Type B pancreatic cell (in vitro differentiated cells): Measurements from ENCODE around the gene PPP2R5C. TPM values are rescaled to one million over a fixed set of nuclear protein-coding genes. Genes with fewer than 3 reads are reported as not detected.

ENCODE experiments used
- DNase-seq: peaks from one replicate; pipeline ENCODE4 v3.0.0; 2021; ENCODE audit warnings: mixed read lengths; ENCODE audit not compliant: unreplicated experiment; ENCODE audit errors: extremely low spot score
- H3K27ac Mint-ChIP-seq: 2 replicates; pipeline ENCODE4 v1.8.0; 2021; ENCODE audit warnings: mild to moderate bottlenecking, mixed read lengths
- H3K27me3 Mint-ChIP-seq: 2 replicates; pipeline ENCODE4 v1.8.0; 2021; ENCODE audit warnings: mixed read lengths
- H3K36me3 Mint-ChIP-seq: 2 replicates; pipeline ENCODE4 v1.8.0; 2021; ENCODE audit warnings: mixed read lengths
- H3K4me1 Mint-ChIP-seq: one replicate; pipeline ENCODE4 v1.8.0; 2021; ENCODE audit warnings: mixed read lengths; ENCODE audit not compliant: unreplicated experiment
- H3K4me3 Mint-ChIP-seq: 2 replicates; pipeline ENCODE4 v1.8.0; 2021; ENCODE audit warnings: mild to moderate bottlenecking, mixed read lengths
- H3K9me3 Mint-ChIP-seq: 2 replicates; pipeline ENCODE4 v1.8.0; 2021; ENCODE audit warnings: mixed read lengths
- total RNA-seq: library from RNA; stranded (reverse); gene quantifications from 2 replicates; pipeline ENCODE4 v1.2.1, GENCODE V29; 2021; ENCODE audit warnings: low replicate concordance
- TF ChIP-seq, protein P1 (sequence below): fragments of 200-600 bp; sonication (generic); conservative IDR thresholded peaks from 2 replicates; pipeline ENCODE4 v1.5.0; 2021; ENCODE audit warnings: antibody characterized with exemption, mild to moderate bottlenecking

Gene PPP2R5C
- total RNA-seq, 1 donor from 2014 or later = 99.8 TPM

DNA sequence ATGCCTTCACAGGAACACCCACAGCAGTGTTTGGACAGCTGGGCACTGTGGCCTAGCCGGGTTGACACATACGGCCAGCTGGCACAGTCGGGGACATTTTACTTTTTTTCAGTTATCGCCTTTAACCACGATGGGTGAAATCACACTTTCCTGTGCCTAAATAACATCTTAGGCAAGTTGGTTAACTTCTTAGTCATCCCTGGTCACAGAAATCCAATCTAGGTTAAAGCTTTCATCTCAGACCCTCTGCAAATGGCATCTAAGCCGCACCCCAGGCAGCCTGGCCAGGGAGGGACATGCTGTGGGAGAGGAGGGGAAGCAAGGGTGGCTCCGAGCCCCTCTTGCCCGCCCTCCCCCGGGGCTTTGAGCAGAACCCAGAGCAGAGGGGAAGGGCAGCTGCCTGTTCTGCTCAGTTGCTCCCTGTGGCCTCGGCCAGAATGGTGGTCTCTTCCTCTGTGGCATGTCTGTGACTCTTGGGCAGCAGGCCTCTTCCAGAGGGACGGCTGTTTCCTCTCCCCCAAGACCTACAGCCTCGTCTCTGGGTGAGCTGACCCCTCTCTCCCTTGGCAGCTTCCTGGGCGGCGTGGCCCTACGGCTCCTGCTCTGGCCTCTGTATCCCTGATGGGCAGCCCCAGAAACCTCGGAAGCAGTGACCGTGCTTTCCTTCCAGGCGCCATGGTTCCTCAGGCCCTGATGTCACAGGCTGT is 117.5 kb downstream of the PPP2R5C start:
- no peaks in the 10 kb centered on the region for H3K9me3 Mint-ChIP-seq
- no peak for DNase-seq
- H3K27me3 Mint-ChIP-seq = no peaks in the 10 kb centered on the region
- peaks cover 23% of the 10 kb centered on the region for H3K36me3 Mint-ChIP-seq
- H3K4me1 Mint-ChIP-seq = peaks cover 25% of the 10 kb centered on the region
- no peak overlapping the region for H3K4me3 Mint-ChIP-seq
- H3K27ac Mint-ChIP-seq = no peak overlapping the region
- TF ChIP-seq, protein P1, sequence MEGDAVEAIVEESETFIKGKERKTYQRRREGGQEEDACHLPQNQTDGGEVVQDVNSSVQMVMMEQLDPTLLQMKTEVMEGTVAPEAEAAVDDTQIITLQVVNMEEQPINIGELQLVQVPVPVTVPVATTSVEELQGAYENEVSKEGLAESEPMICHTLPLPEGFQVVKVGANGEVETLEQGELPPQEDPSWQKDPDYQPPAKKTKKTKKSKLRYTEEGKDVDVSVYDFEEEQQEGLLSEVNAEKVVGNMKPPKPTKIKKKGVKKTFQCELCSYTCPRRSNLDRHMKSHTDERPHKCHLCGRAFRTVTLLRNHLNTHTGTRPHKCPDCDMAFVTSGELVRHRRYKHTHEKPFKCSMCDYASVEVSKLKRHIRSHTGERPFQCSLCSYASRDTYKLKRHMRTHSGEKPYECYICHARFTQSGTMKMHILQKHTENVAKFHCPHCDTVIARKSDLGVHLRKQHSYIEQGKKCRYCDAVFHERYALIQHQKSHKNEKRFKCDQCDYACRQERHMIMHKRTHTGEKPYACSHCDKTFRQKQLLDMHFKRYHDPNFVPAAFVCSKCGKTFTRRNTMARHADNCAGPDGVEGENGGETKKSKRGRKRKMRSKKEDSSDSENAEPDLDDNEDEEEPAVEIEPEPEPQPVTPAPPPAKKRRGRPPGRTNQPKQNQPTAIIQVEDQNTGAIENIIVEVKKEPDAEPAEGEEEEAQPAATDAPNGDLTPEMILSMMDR = no peak

DNA sequence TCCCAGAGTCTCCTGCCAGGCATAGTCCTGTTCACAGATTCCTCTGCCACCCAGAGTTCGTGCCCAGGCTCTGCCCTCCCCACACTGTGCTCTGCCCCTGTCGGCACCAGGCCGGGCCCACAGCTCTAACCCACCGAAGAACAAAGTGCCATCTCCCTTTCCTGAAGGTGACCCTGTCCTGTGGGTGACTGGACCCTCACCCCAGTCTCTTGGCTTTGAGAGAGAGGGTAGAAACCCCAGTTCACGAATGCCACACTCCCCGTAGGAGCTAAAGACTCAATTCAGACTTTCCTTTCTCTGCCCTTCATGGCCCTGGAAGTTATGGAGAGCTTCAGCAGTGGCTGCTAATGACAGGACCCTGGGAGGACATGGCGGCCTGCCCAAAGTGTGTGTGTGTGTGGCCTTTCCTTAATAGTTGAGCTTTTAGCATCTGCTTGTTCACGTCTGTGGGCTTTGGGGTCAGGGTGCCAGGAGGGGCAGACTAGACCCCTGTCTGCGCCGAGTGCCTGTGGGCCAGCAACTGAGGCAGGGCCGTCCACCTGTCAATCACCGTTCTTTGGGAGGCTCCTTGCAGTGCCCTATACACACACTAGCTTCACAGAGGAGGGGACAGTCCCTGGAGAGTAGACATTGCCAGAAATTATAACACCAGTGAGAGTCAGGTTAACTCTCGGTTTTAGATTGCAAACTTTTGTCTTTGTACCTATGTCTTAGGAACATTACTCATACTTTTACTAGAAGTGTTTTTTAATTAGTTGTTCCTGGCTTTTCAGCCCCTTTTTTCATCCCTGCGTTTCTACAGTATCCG is 118.2 kb downstream of the PPP2R5C start:
- H3K27ac Mint-ChIP-seq = no peak overlapping the region
- no peaks in the 10 kb centered on the region for H3K9me3 Mint-ChIP-seq
- H3K36me3 Mint-ChIP-seq = peaks cover 28% of the 10 kb centered on the region
- no peaks in the 10 kb centered on the region for H3K27me3 Mint-ChIP-seq
- peaks cover 22% of the 10 kb centered on the region for H3K4me1 Mint-ChIP-seq
- TF ChIP-seq, protein P1 = no peak
- no peak for DNase-seq
- no peak overlapping the region for H3K4me3 Mint-ChIP-seq

DNA sequence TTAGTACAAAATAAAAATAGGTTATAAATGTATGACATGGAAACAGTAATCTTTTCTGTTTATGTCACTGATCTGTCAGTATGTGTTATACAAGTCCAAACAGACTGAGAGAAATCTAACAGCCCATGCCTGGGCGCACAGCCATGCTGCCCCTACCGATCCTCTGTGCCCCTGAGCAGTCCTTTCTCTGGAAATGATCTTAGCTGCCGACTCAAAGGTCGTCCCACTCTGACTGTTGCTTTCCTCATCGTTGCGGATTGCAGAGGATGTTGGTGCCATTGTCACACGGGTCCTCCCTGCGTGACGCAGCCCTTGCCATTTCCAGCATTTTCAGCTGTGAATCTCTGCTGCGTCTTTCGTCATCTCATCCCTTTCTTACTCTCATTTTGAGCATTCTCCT is 119.9 kb downstream of the PPP2R5C start:
- Mint-ChIP-seq H3K4me3 (no peak overlapping the region), H3K36me3 (peaks cover 33% of the 10 kb centered on the region), H3K4me1 (peaks cover 8% of the 10 kb centered on the region), H3K27me3 (no peaks in the 10 kb centered on the region), H3K9me3 (no peaks in the 10 kb centered on the region), H3K27ac (no peak overlapping the region)
- DNase-seq = no peak
- TF ChIP-seq, protein P1 = no peak

DNA sequence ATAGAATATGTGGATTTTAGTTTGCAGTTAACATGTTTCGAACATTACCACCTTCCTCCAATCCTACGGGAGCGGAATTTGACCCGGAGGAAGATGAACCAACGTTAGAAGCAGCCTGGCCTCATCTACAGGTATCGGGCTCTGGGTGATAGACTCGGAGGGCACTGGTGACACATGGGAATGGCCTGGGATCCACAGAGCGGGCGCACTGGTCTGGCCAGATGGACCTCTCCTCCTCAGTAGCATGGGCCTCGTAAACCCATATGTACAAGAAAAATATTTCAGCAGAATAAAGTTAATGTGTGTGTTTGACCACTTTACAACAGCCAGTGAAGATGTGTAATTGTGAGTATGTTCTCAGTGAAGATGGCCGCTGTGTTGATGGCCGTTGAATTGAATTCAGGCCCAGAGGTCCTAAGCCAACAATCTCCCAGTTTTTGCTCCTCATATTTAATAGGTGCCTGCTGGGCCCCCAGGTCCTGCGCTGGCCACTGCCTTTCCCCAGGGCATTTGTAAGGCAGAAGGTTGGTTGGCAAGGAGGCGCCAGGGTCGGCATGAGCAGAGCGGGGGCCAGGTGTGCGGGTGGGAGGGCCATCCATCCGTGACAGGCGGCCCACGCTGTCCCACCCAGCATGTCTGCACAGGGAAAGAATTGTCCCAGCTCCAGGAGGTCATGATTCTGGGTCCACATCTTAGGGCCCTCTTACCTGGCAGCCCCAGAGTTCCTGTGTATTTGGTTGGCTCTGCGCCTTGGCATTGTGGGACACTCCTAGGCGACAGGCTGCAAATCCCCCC is 120.8 kb downstream of the PPP2R5C start:
- no peak for DNase-seq
- no peak overlapping the region for H3K4me3 Mint-ChIP-seq
- TF ChIP-seq, protein P1 = no peak
- H3K4me1 Mint-ChIP-seq = peaks cover 5% of the 10 kb centered on the region
- H3K9me3 Mint-ChIP-seq = no peaks in the 10 kb centered on the region
- H3K36me3 Mint-ChIP-seq = peaks cover 35% of the 10 kb centered on the region
- no peaks in the 10 kb centered on the region for H3K27me3 Mint-ChIP-seq
- H3K27ac Mint-ChIP-seq = no peak overlapping the region

DNA sequence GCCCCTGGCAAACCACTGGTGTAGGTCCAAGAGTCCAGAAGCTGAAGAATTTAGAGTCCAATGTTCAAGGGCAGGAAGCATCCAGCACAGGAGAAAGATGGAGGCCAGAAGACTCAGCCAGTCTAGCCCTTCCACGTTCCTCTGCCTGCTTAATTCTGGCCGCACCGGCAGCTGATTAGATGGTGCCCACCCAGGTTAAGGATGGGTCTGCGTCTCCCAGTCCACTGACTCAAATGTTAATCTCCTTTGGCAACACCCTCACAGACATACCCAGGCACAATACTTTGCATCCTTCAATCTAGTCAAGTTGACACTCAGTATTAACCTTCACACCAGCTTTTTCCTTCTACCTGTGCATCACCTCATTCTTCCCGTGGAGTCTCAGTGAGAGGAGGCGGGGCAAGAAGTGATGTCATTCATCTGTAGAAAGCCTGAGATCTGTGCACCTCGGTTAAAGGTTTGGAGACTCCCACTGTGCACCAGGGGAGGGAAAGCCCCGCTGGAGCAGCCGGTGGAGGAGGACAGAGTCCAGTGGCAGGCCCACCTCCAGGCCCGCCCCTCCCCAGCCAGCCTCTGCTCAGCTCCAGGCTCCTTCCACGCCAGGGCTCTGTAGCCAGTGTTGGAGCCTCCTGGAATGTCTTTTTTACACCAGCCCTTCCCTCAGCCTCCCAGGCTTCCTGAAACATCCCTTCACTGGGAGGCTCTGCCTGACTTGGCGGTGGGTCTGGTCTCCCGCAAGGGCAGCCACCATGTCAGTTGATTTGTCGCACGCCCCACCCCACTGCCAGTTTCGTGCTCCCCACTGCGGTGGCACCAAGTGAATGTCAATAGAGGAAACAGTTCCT is 122.8 kb downstream of the PPP2R5C start:
- peaks cover 31% of the 10 kb centered on the region for H3K36me3 Mint-ChIP-seq
- no peaks in the 10 kb centered on the region for H3K9me3 Mint-ChIP-seq

More for the DNA sequence above, 122.8 kb downstream of the PPP2R5C start:
- Mint-ChIP-seq H3K4me1 (no peaks in the 10 kb centered on the region), H3K27me3 (no peaks in the 10 kb centered on the region), H3K27ac (no peak overlapping the region), H3K4me3 (no peak overlapping the region)
- DNase-seq = no peak
- TF ChIP-seq, protein P1 = no peak
